HG03457 (cell line): Measurements from ENCODE around the gene EVC2.

Experiments
- ATAC-seq: cut with Tn5 transposase; IDR thresholded peaks from one replicate; pipeline ENCODE4 v1.9.1; 2021; ENCODE audit warnings: moderate number of reproducible peaks; ENCODE audit not compliant: unreplicated experiment

The EVC2 gene

DNA sequence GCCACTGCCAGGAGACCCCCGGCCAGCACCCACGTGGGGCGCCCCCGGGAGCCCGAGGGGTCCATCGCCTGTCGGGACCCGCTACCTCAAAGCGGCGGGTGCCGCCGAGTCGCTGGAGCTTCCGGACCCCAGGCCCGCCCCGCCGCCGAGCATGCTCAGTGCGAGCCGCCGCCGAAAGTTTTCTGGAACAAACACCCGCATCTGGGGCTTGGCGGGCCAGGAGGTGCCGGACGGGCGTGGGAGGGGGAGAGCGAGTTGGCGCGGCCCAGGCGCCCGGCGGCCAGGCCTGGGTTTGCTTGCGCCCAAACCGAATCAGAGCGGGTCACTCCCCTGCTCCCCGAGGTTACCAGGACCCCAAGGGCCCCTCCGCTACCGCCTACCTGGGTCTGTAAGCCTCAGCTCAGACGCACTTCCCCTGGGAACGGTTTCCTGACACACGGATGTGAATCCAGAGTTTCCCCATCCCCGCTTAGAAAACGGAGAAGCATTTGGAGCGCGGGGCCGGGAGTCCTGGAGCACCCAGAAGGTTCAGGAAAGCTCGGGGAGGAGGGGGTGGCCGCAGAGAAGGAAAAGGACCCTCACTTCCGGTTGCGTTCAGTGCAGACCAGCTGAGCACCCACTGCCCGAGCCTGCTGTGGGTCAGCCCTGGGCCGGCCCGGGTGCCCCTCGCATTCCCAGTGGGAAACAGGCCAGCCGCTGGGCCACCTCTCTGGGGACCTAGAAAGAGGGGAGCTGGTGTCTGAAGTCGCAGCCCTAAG, at the start of gene EVC2:
Gene EVC2 (minus strand): TSS at position 111 of the 758 bp plus-strand sequence. CDS start 46 bp downstream, at position 65.
- no peak for ATAC-seq

GRCh38 chr4:5757954-5758353, 49.6 kb upstream of the EVC2 start:
- no peak for ATAC-seq

GRCh38 chr4:5757536-5757935, 49.2 kb upstream of the EVC2 start:
- no peak for ATAC-seq

GRCh38 chr4:5757091-5757490, 48.7 kb upstream of the EVC2 start:
- no peak for ATAC-seq

GRCh38 chr4:5756271-5756670, 47.9 kb upstream of the EVC2 start:
- no peak for ATAC-seq

GRCh38 chr4:5755679-5756078, 47.3 kb upstream of the EVC2 start:
- ATAC-seq, result no peak

DNA sequence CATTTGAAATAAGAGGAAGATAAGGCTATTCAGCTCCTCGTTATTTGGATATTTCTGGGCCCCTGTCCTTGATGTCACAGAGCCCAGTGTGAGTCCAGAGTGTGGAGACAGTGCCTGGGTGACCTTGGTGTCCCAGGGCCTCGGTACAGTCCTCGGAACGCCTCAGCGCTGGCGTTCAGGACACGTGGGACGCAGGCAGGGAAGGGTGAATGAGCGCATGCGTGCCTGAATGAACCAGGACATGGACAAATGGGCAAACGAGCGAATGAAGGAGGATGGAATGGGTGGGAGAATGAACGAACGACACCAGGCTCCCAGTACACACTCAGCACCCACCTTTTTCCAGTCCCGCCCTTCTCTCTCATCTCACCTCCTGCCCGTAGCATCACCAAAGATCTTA, 46.8 kb upstream of the EVC2 start:
- ATAC-seq, result no peak

DNA sequence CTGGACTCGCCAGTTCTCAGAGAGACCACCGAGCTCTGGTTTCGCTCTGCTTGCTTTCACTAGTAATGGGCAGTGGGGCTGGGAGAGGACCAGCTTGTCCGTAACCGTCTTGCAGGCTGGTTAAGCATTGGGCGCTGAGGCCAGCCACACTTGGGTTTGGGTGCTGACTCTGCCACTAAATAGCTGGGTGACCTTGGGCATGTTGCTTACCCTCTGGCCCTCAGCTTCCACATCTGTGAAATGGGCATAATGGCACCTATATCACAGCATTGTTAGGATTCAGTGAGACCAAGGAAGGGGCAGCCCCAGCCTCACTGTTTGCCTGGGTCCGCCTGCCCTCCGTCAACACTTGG, 46.1 kb upstream of the EVC2 start:
- no peak for ATAC-seq

GRCh38 chr4:5753766-5754528, 45.6 kb upstream of the EVC2 start:
- no peak for ATAC-seq

- no peak for ATAC-seq
These were observed 45.0 kb upstream of the EVC2 start for GRCh38 chr4:5753366-5753765.

DNA sequence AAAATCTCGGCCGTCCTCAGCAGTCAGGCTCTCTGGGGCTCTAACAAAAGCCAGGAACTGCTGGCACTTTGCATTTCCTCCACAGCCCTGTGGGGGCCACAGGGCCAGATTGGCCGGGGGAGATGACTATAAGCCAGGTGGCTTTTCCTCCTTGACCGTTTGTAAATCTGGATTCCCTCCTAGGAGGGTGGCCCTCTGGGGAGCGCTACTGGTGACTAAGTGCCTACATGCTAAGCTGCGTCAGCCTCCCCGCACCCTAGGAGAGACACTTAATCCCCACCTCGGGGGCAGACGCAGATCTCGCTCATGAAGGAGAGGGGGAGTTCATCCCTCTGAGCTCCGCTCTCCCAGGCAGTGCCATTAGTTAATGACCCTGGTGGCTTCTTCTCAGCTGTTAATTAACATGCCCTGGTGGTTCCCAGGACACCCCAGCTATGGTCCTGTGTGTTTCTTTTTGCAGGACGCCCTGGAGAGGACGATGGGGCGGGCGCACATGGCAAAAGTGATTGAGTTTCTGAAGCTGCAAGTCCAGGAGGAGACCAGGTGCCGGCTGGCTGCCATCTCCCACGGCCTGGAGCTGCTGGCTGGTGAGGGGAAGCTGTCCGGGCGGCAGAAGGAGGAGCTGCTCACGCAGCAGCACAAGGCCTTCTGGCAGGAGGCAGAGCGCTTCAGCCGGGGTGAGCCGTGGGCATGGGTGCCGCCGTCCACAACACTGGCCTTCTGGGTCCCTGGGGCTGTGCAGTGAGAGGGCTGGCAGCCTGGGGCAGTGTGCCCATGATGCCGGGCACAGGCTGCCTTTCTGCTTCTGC, 44.2 kb upstream of the EVC2 start:
- no peak for ATAC-seq

GRCh38 chr4:5751666-5752375, 43.5 kb upstream of the EVC2 start:
- ATAC-seq, result no peak

DNA sequence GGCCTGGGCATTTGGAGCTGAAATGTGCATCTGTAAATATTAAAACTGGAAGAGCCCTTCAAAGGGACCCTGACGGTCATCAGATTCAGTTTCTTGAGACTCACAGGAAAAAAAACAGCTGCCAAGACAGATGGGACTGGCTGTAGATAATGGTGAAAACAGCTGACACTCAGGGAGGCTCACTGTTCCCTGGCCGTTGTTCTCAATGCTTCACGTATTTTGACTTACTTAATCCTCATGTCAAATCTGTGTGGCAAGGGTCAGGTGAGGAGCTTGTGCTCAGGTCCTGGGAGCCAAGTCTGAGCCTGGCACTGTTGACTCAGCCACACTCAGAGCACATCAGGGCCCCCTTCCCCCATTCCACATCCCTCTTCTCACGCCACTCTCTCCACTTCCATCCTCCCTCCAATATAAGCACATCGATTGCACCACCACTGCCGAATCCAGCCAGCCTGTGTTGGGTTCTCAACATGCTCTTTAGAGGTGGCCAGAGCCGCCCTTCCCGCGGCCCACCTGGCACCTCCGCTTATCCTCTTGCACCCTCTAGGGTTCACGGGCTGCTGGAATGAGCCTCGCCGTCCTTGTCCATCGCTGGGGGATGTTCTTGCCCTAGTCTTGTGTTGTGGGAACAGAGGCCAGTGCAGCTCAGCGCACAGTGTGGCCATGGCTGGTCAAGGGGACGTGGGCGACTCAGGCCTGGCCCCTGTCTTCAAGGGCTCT, 42.7 kb upstream of the EVC2 start:
- ATAC-seq, result no peak

- no peak for ATAC-seq
These were observed 41.9 kb upstream of the EVC2 start for GRCh38 chr4:5750052-5750945.

DNA sequence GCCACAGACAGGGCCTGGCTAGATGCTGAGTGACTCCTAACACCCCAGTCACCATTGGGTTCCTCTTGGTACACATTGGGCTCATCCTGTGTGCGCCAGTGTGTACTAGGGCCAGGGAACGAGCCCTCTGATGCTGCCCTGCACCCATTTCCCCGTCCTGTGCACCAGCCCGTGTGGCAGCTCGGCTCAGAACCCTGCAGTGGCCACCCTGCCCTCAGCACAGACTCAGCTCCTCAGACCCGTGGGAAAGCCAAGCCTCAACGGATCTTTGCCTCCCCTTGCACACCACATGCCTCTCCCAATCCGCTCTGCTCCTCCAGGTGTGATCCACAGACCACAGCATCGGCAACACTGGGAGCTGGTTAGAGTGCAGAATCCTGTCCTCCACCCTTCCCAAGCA, 41.2 kb upstream of the EVC2 start:
- no peak for ATAC-seq

- ATAC-seq, result no peak
These were observed 39.5 kb upstream of the EVC2 start for GRCh38 chr4:5747738-5748375.

DNA sequence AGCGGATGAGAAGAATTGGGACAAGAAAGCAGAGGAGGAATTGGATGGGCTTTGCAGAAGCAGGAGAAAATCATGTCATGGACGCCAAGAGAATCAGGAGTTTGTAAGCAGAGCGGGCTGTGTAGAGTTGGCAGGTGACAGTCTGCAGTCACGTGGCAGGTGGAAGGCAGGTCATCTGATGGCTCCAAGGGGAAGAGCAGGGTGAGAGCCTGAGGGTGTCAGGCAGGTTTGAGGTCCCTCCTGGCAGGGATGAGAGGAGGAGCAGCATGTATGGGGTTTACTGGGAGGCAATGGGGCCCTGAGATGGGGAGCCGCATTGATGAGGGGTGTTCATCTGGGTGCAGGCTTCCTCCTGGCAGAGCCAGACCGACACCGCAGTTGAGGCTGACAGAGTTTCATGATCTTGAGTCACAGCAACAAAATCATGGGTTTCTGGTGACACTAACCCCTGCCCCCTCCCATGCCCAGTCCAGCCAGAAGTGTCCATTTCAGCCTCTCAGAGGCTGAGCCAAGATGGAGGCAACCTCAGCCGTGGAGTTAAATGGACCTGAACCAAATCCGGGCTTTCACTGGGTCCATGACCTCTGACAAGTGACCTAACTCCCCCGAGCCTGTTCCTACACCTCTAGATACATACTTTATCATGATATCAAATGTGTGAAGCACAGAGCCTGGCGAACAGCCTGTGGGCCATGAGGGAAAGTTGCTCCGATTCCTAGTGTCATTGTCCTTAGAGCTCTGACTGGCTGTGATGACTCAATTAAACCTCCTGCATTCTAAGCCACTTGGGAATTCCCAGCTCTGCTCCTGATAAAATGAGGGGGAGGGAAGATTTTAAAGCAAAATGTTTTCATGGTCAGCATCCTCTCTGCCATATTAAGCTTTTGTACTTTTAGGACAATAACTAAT, 38.7 kb upstream of the EVC2 start:
- no peak for ATAC-seq

- ATAC-seq, result no peak
These were observed 37.9 kb upstream of the EVC2 start for GRCh38 chr4:5746250-5746649.
